ENCODE results near the gene CIB4. TPM values are rescaled to one million over a fixed set of nuclear protein-coding genes. Genes with fewer than 3 reads are reported as not detected.

The CIB4 gene
- total and polyA plus RNA-seq, 2 experiments from 2014 or later, result not detected

DNA sequence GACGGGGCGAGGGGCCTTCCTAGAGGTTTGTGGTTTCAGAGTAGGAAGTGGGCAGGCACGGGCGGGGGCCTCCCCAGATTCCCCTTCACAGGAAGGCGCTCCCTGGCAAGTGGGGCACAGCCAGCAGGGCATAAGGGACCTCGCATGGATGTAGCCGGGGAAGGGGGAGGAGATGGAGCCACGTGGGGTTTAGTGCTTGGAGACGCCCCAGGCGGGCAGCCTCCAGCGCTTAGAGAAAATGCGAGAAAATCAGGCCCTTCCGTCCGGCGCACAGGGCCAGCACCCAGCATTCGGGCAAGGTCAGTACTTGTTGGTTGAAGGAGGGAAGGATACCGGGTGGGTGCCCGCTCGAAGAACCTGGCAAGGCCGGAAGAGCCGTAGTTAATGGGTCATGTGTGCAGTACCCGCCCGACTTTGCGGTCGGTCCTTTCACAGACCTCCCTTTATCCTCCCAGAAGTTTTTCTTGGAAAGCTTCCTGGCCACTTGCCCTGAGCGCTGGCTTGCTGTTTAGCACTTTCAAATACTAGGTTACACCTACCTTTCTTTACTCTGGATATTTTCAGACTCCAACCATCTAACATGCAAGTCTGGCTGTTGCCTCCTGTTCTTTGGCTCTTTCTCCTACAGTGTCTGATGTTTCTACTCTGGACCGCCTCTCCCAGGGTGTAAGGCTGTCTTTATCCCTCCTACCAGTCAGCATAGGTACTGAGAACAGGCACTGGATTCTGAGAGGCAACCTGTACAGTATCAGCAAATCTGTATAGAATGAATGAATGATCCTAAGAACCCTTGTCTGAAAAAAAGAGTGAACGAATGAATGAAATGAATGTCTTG is 78.1 kb downstream of the CIB4 start:
- peak in 1 of 2 donors; percentile 74 for DNase-seq (ENCODE audit: low read depth in 1 of 2, low spot score in 1 of 2)
- no peaks in the 10 kb centered on the region for H3K9me3 ChIP-seq (ENCODE audit: low read depth)
- TF ChIP-seq, protein P1, sequence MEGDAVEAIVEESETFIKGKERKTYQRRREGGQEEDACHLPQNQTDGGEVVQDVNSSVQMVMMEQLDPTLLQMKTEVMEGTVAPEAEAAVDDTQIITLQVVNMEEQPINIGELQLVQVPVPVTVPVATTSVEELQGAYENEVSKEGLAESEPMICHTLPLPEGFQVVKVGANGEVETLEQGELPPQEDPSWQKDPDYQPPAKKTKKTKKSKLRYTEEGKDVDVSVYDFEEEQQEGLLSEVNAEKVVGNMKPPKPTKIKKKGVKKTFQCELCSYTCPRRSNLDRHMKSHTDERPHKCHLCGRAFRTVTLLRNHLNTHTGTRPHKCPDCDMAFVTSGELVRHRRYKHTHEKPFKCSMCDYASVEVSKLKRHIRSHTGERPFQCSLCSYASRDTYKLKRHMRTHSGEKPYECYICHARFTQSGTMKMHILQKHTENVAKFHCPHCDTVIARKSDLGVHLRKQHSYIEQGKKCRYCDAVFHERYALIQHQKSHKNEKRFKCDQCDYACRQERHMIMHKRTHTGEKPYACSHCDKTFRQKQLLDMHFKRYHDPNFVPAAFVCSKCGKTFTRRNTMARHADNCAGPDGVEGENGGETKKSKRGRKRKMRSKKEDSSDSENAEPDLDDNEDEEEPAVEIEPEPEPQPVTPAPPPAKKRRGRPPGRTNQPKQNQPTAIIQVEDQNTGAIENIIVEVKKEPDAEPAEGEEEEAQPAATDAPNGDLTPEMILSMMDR (IDR thresholded peaks at IDR 0.05; ENCODE audit: low read depth, low read length), result no peak
- peaks cover 80% of the 10 kb centered on the region for H3K27me3 ChIP-seq
- H3K27ac ChIP-seq, result no peak overlapping the region
- peak overlapping the region; percentile 6 for H3K4me3 ChIP-seq
- no peaks in the 10 kb centered on the region for H3K4me1 ChIP-seq (ENCODE audit: low read depth)
- no peaks in the 10 kb centered on the region for H3K36me3 ChIP-seq

DNA sequence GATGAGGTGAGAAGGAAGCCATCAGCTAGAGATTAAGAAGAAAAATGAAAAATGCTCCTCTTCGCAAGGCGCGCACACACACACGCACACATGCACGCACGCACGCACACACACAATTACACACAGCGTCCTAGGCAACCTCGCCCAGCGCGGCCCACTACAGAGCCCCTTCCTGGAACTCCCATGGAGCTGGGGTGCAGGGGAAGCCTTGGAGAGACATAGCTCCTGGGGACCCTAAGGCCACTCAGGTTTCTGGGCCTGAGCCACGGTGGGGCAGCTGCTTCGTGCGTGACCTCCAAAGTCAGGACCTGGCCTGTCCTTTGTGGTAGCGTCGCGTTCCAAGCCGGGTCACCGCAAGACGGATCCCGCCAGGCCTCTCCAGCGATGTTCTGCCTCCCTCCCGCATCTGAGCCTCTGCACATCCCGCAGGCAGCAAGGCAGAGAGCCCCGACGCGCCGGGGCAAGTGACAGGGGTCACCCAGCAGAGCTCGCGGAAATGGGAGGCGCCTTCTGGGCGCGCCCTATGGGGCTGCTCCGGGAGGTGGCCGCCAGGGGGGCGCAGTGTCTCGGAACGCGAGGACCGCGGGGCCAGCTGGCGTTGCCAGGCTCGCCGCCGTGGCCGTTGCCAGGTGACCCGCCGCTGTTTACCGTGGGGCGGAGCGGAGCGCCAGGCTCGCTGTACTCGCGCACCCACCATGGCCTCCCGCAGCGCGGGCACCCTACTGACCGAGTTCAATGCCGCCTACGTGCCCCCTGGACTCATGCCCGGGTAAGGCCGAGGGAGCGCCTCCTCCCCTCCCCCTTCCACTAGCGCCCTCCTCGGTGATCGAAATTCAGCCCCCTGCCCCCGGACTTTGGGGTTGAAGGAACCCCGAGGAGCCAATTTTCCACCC is 79.0 kb downstream of the CIB4 start:
- H3K4me3 ChIP-seq, result peak overlapping the region; percentile 6
- no peaks in the 10 kb centered on the region for H3K9me3 ChIP-seq (ENCODE audit: low read depth)
- H3K27ac ChIP-seq, result no peak overlapping the region
- DNase-seq (ENCODE audit: low read depth in 1 of 2, low spot score in 1 of 2), result peak; percentile 53 to 69
- TF ChIP-seq, protein P1 (IDR thresholded peaks at IDR 0.05; ENCODE audit: low read depth, low read length), result peak; percentile 21
- peaks cover 79% of the 10 kb centered on the region for H3K27me3 ChIP-seq
- no peaks in the 10 kb centered on the region for H3K4me1 ChIP-seq (ENCODE audit: low read depth)
- no peaks in the 10 kb centered on the region for H3K36me3 ChIP-seq

DNA sequence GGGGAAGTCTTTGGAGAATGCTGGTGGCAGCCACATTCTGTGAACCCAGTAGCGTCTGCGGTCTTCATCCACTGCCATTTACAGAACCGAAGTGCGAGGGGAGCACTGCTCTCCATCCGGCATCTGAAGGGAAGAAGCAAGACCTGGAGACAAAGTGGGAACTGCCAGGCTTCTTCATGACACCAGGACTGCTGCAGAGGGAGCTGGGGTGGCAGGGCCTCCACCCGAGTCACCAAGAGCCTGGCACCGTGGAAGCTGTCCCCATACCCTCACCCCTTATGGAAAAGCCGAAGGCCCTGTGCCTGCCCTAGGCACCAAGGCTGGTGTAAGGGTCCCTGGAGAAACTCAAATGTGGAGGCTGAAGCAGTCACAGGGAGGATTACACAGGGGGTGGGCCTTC is 79.8 kb downstream of the CIB4 start:
- Histone ChIP-seq H3K4me3 (no peak overlapping the region), H3K36me3 (no peaks in the 10 kb centered on the region), H3K4me1 (ENCODE audit: low read depth) (no peaks in the 10 kb centered on the region), H3K9me3 (ENCODE audit: low read depth) (no peaks in the 10 kb centered on the region), H3K27me3 (peaks cover 78% of the 10 kb centered on the region), H3K27ac (no peak overlapping the region)
- TF ChIP-seq, protein P1 (IDR thresholded peaks at IDR 0.05; ENCODE audit: low read depth, low read length), result no peak
- no peak for DNase-seq (ENCODE audit: low read depth in 1 of 2, low spot score in 1 of 2)

DNA sequence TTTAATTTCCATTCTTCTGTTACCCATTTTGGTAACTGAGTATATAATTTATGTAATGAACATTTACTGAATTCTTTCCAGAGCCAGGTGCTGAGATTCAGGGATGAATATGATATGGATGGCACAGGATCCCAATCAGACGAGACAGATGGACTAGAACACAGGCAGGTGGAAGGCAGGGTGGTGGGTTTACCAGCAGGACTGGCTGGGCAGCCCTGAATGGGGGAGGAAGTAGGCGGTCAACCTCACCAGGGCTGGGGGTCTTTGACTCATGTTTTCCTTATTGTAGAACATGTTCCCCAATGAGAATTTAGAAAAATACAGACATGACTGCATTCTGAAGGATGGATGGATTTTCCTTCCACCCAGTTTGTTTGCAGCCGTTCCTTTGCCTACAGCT is 80.3 kb downstream of the CIB4 start:
- DNase-seq (ENCODE audit: low read depth in 1 of 2, low spot score in 1 of 2), result no peak
- Histone ChIP-seq H3K9me3 (ENCODE audit: low read depth) (no peaks in the 10 kb centered on the region), H3K4me1 (ENCODE audit: low read depth) (no peaks in the 10 kb centered on the region), H3K27me3 (peaks cover 73% of the 10 kb centered on the region), H3K36me3 (no peaks in the 10 kb centered on the region), H3K4me3 (no peak overlapping the region), H3K27ac (no peak overlapping the region)
- TF ChIP-seq, protein P1 (IDR thresholded peaks at IDR 0.05; ENCODE audit: low read depth, low read length), result no peak

DNA sequence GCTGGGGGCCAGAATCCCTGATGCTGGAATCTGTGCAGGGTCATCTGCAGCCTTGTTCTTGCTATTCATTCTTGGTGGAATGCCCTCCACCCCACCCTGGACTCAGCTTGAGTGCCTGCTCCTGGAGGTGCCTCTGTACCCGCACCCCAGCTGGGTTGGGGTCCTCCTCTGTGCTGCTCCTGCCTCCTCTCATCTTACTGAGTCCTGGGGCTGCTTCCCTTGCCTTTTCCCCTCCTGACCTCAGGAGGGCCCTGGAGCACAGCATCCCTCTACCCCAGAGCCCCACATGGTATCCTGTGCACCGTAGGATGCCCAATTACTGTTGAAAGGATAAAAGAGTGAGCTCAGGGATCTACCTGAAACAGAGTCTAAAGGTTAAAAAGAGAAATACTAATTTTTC is 81.6 kb downstream of the CIB4 start:
- Histone ChIP-seq H3K4me1 (ENCODE audit: low read depth) (no peaks in the 10 kb centered on the region), H3K4me3 (no peak overlapping the region), H3K27ac (no peak overlapping the region), H3K27me3 (peaks cover 59% of the 10 kb centered on the region), H3K36me3 (no peaks in the 10 kb centered on the region), H3K9me3 (ENCODE audit: low read depth) (no peaks in the 10 kb centered on the region)
- no peak for DNase-seq (ENCODE audit: low read depth in 1 of 2, low spot score in 1 of 2)
- TF ChIP-seq, protein P1 (IDR thresholded peaks at IDR 0.05; ENCODE audit: low read depth, low read length), result no peak

Measured in cardiac muscle cell (in vitro differentiated cells and primary cell).